ENCODE results near the gene ABHD14A.

GRCh38 chr3:51970606-51971300 is 4.1 kb upstream of the ABHD14A start:
- TF ChIP-seq CTCF (conservative IDR thresholded peaks at IDR 0.05 in 1 of 2, IDR thresholded peaks at IDR 0.05 in 1 of 2; ENCODE audit: extremely low read depth in 1 of 2, insufficient read depth in 1 of 2, low read depth in 1 of 2, low read length in 2 of 2) (no peak), EZH2 (IDR thresholded peaks at IDR 0.05; ENCODE audit: borderline replicate concordance, low read length) (no peak)

Measured in mammary epithelial cell (primary cell).